Ovary (tissue), 9 donors: ENCODE measurements around the gene CBR3. TPM values are rescaled to one million over a fixed set of nuclear protein-coding genes. Genes with fewer than 3 reads are reported as not detected.

Experiments used
- DNase-seq, 5 donors: peaks; one replicate each; pipeline ENCODE4 v3.0.0-alpha.2; 2019 to 2020
- H3K27ac ChIP-seq, 2 donors: fragments of 200-600 bp; one replicate each; pipeline versions ENCODE4 v1.5.1 to v1.8.0; 2019 to 2022
- H3K27me3 ChIP-seq: fragments of 200-600 bp; one replicate; pipeline ENCODE4 v1.8.0; 2022
- H3K36me3 ChIP-seq: fragments of 200-600 bp; sonication (generic); one replicate; pipeline ENCODE4 v1.5.1; 2019
- H3K4me1 ChIP-seq: one replicate; pipeline ENCODE4 v1.8.1; 2013; ENCODE audit warnings: mild to moderate bottlenecking, moderate library complexity; ENCODE audit not compliant: insufficient read depth
- H3K4me3 ChIP-seq: fragments of 200-600 bp; sonication (generic); one replicate; pipeline ENCODE4 v1.5.1; 2017
- H3K9me3 ChIP-seq, 2 donors: fragments of 200-600 bp in 1 of 2; sonication (generic) in 1 of 2; one replicate each; pipeline versions ENCODE4 v1.5.1 to v1.8.1; 2013 to 2019; ENCODE audit warnings: mild to moderate bottlenecking in 1 of 2, moderate library complexity in 1 of 2
- CTCF ChIP-seq, 3 donors: fragments of 450-650 bp in 2 of 3; fragments of 200-600 bp in 1 of 3; IDR thresholded peaks; one replicate each; pipeline versions ENCODE4 v1.5.1 to v1.8.0; 2016 to 2022; ENCODE audit warnings: antibody characterized with exemption in 3 of 3, mild to moderate bottlenecking in 1 of 3
- EP300 ChIP-seq: sonication (generic); formaldehyde crosslinking; IDR thresholded peaks from one replicate; pipeline ENCODE4 v1.6.1; 2017; ENCODE audit warnings: antibody characterized with exemption
- POLR2A ChIP-seq: fragments of 450-650 bp; IDR thresholded peaks from one replicate; pipeline ENCODE4 v1.6.1; 2017; ENCODE audit warnings: antibody characterized with exemption, mild to moderate bottlenecking, moderate library complexity
- WGBS, 3 donors: extraction: QIAGEN DNeasy Blood & Tissue Kit in 1 of 3; methylation state at CpG; one replicate each; pipeline versions ENCODE4 v1.1.5 to v1.1.7; 2013 to 2017; 5-methylcytosine and 5-hydroxymethylcytosine counted together
- intact Hi-C, 4 donors: fragments of 100-400 bp; cut with DNase I; formaldehyde crosslinking; loops; one replicate each; pipeline versions ENCODE4 v1.11.0 to v1.15.1; 2022 to 2023
- polyA plus RNA-seq, 2 donors: library from polyadenylated mRNA; stranded (reverse); fragments of 200-250 nt in 1 of 2; fragments of 350-450 nt in 1 of 2; fragmentation: Illumina TruSeq in 1 of 2; extraction: RNeasy Lipid Tissue Mini Kit (QIAGEN cat#74804) in 1 of 2; gene quantifications; one replicate each; pipeline ENCODE4 v1.2.3, GENCODE V29; 2013 to 2014
- total RNA-seq, 7 donors: library from RNA; depleted of rRNA in 2 of 7; stranded (reverse); fragments of >200 nt in 2 of 7; fragmentation: NEBNext Ultra II Directional in 3 of 7; extraction: Animal tissue kit (Norgen Biotek cat#: 25700) in 3 of 7; gene quantifications; one replicate each; pipeline versions ENCODE4 v1.1.0 to v1.2.4, GENCODE V29; 2016 to 2023
- donor health status: DM: no; HTN: no; CAD: no; lungs with moderate emphysema.
- donor health status: DM: no; HTN: no; CAD: no.
- donor health status: Bipolar disorder and iron deficiency.
- donor health status: DM: yes; HTN: yes; CAD: no.
- donor health status: DM: no; HTN: no; CAD: no.
- donor health status: DM: yes; HTN: yes; CAD: no.

The CBR3 gene
- total and polyA plus RNA-seq, 9 donors = 3.5 to 22.6 (median 11.7) TPM

DNA sequence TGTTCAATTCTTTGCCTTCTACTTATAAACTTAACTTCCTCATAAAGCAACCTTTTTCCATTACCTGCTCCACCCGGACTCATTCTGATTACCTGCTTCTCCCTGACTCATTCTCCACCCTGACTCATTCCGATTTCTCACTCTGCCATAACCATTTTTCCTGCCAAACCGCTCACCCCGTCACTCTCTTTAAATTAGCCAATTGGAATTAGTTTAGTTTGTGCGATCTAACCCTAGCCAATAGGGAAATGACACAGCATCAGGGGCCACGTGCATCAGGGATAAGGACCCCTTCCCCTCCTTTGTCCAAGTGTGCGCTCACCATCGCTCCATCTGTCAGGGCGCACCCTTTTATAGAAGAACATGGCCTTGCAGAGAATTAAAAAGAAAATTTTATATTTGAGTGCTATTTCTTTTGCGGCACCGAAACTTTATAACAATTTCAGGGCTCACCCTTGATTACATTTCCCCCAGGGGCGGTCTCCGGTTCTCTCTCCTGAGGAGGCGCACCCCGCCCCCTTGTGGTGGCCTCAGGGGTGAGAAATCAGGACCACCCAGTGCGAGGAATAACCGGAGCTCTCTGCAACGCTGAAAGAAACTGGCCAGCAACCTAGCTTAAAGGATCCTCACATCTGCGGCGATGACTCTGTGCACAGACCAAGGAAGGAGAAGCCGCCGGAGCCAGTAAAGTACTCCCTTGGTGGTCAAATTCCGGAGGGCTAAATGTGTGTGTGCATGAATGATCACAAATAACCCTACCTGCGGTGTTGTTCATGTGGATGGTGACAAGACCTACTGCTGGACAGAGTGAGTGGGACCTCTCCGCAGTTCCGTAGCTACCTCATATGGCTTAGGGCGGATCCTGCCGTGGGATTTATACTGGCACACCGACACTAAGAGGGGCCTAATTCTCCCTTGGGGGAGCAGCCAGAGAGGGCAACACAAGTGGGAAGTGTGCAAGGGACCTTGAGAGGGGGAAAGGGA is 30.3 kb upstream of the CBR3 start:
- Histone ChIP-seq H3K27ac (no peak overlapping the region), H3K4me3 (no peak overlapping the region), H3K36me3 (no peaks in the 10 kb centered on the region), H3K4me1 (peaks cover 3% of the 10 kb centered on the region), H3K27me3 (no peaks in the 10 kb centered on the region), H3K9me3 (no peaks in the 10 kb centered on the region)
- DNase-seq = peak in 3 of 5 donors; percentile 31 to 56 (median 43)
- intact Hi-C loops = no loop called here
- 19 to 38% (median 26%) methylated on average over 29 of the region's 29 CpGs for WGBS, 3 donors
- TF ChIP-seq CTCF (IDR thresholded peaks at IDR 0.05) (no peak), POLR2A (no peak), EP300 (no peak)

GRCh38 chr21:36105327-36105842 is 29.5 kb upstream of the CBR3 start:
- Histone ChIP-seq H3K4me1 (peaks cover 3% of the 10 kb centered on the region), H3K9me3 (no peaks in the 10 kb centered on the region), H3K36me3 (no peaks in the 10 kb centered on the region), H3K4me3 (no peak overlapping the region), H3K27ac (no peak overlapping the region), H3K27me3 (no peaks in the 10 kb centered on the region)
- TF ChIP-seq CTCF (IDR thresholded peaks at IDR 0.05) (no peak), EP300 (no peak), POLR2A (no peak)
- intact Hi-C loops = no loop called here
- no peak for DNase-seq
- WGBS, 3 donors = 68 to 79% (median 73%) methylated on average over 4 of the region's 4 CpGs

DNA sequence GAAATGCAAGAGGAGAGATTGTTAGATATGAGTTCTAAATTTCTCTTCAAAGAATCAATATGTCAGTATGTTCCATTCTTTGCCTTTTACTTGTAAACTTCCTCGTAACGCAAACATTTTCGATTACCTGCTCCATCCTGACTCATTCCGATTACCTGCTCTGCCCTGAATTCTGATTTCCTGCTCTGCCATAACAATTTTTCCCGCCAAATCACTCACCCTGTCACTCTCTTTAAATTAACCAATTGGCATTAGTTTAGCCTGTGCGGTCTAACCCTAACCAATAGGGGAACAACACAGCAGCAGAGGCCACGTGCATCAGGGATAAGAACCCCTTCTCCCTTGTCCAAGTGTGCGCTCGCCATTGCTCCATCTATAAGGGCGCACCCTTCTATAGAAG is 25.0 kb upstream of the CBR3 start:
- no peaks in the 10 kb centered on the region for H3K9me3 ChIP-seq
- H3K4me3 ChIP-seq = no peak overlapping the region
- H3K27ac ChIP-seq = no peak overlapping the region
- no peak for TF ChIP-seq EP300
- TF ChIP-seq POLR2A = no peak
- no peak for TF ChIP-seq CTCF (IDR thresholded peaks at IDR 0.05)
- no peak for DNase-seq
- H3K4me1 ChIP-seq = peaks cover under 1% of the 10 kb centered on the region
- H3K27me3 ChIP-seq = no peaks in the 10 kb centered on the region
- intact Hi-C loops = loop anchor here in 1 of 4 donors (10.0 kb wide), 1 partner anchor 45 kb away; the partner anchor contains the start of gene SETD4
- no peaks in the 10 kb centered on the region for H3K36me3 ChIP-seq
- WGBS, 3 donors = 95 to 96% (median 96%) methylated on average over 10 of the region's 10 CpGs

- intact Hi-C loops = loop anchor here in 1 of 4 donors (10.0 kb wide), 1 partner anchor 46 kb away; the partner anchor contains the start of gene SETD4
- H3K27me3 ChIP-seq = no peaks in the 10 kb centered on the region
- 64 to 85% (median 65%) methylated on average over 8 of the region's 8 CpGs for WGBS, 3 donors
- H3K4me3 ChIP-seq = no peak overlapping the region
- H3K36me3 ChIP-seq = no peaks in the 10 kb centered on the region
- no peak overlapping the region for H3K27ac ChIP-seq
- no peaks in the 10 kb centered on the region for H3K9me3 ChIP-seq
- TF ChIP-seq EP300 (no peak), CTCF (IDR thresholded peaks at IDR 0.05) (no peak), POLR2A (no peak)
- H3K4me1 ChIP-seq = no peaks in the 10 kb centered on the region
- no peak for DNase-seq
These were observed 23.6 kb upstream of the CBR3 start for GRCh38 chr21:36111238-36111637.
